Measurements from ENCODE around the gene FATE1.

DNA sequence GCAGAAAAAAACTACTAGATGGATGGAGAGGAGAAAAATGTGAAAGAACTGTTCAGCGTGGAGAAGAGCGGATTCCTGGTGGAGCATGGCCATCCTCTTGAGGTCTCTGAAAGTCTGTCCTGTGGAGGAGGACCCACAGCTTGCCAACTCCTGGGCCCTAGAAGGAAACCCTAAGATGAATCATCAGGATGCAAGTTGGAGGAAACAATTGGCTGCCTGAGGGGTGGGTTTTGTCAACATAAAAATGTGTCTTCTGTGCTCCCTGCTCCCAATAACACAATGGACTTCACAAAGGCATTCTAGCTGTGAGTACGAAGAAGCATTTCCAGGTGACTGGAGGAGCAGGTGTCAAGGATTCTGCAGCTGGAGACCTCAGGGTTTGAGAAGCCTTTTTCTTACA is 55.9 kb downstream of the FATE1 start:
- TF ChIP-seq, protein P1, sequence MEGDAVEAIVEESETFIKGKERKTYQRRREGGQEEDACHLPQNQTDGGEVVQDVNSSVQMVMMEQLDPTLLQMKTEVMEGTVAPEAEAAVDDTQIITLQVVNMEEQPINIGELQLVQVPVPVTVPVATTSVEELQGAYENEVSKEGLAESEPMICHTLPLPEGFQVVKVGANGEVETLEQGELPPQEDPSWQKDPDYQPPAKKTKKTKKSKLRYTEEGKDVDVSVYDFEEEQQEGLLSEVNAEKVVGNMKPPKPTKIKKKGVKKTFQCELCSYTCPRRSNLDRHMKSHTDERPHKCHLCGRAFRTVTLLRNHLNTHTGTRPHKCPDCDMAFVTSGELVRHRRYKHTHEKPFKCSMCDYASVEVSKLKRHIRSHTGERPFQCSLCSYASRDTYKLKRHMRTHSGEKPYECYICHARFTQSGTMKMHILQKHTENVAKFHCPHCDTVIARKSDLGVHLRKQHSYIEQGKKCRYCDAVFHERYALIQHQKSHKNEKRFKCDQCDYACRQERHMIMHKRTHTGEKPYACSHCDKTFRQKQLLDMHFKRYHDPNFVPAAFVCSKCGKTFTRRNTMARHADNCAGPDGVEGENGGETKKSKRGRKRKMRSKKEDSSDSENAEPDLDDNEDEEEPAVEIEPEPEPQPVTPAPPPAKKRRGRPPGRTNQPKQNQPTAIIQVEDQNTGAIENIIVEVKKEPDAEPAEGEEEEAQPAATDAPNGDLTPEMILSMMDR (conservative IDR thresholded peaks at IDR 0.05; ENCODE audit: low read length), result no peak
- TF ChIP-seq EZH2phosphoT487 (IDR thresholded peaks at IDR 0.05; ENCODE audit: borderline replicate concordance), result no peak

Data from Loucy (cell line).